ENCODE results near the gene CIZ1.
"Not testable (repeated sequence)": the region's sequence is repeated elsewhere in the genome, so short reads cannot be mapped to it uniquely, and the experiment has no call there.

CIZ1 gene

DNA sequence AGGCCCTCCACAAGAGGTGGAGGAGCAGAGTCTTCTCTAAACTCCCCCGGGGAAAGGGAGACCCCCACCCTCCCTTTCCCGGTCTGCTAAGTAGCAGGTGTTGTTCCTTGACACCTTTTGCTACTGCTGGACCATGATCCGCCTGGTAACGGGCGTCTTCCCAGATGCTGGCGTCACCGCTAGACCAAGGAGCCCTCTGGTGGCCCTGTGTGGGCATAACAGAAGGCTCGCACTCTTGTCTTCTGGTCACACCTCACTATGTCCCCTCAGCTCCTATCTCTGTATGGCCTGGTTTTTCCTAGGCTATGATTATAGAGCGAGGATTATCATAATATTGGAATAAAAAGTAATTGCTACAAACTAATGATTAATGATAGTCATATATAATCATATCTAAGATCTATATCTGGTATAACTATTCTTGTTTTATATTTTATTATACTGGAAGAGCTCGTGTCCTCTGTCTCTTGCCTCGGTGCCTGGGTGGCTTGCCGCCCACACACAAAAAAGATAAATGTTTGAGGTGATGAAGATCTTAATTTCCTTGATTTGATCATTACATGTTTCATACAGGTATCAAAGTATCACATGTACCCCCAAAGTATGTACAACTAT is 61.3 kb downstream of the CIZ1 start:
- H3K4me3 ChIP-seq (ENCODE audit: low read length, poor library complexity, severe bottlenecking); H4K20me1 ChIP-seq (ENCODE audit: insufficient read depth, low read length, poor library complexity, severe bottlenecking); H2AFZ ChIP-seq (ENCODE audit: low read length); H3F3A ChIP-seq (ENCODE audit: low read depth); H3K4me2 ChIP-seq (ENCODE audit: low read depth, low read length, poor library complexity, severe bottlenecking); H3K9ac ChIP-seq (ENCODE audit: low read depth, low read length, poor library complexity, severe bottlenecking); H3K27me3 ChIP-seq (ENCODE audit: insufficient read depth, low read length, poor library complexity, severe bottlenecking); H3K36me3 ChIP-seq (ENCODE audit: insufficient read depth, low read length); H3K9me2 ChIP-seq (replicated peaks; ENCODE audit: low read depth, low read length); H3K9me3 ChIP-seq (ENCODE audit: insufficient read depth, low read depth, low read length): not testable (repeated sequence)
- Histone ChIP-seq H3K79me2 (ENCODE audit: insufficient read depth, low read length) (peaks cover 23% of the 10 kb centered on the region), H3K4me1 (ENCODE audit: insufficient read depth, low read length, poor library complexity, severe bottlenecking) (peaks cover 21% of the 10 kb centered on the region)

GRCh38 chr9:128128836-128129590 is 62.4 kb downstream of the CIZ1 start:
- H3K79me2 ChIP-seq (ENCODE audit: insufficient read depth, low read length): peaks cover 32% of the 10 kb centered on the region
- no peaks in the 10 kb centered on the region for H3K9me3 ChIP-seq (ENCODE audit: insufficient read depth, low read depth, low read length)
- H3F3A ChIP-seq (ENCODE audit: low read depth): no peaks in the 10 kb centered on the region
- H3K9ac ChIP-seq (ENCODE audit: low read depth, low read length, poor library complexity, severe bottlenecking): peak overlapping the region; percentile 78
- H3K4me2 ChIP-seq (ENCODE audit: low read depth, low read length, poor library complexity, severe bottlenecking): peak overlapping the region; percentile 92
- H3K4me1 ChIP-seq (ENCODE audit: insufficient read depth, low read length, poor library complexity, severe bottlenecking): peaks cover 22% of the 10 kb centered on the region
- peaks cover 10% of the 10 kb centered on the region for H4K20me1 ChIP-seq (ENCODE audit: insufficient read depth, low read length, poor library complexity, severe bottlenecking)
- H3K27me3 ChIP-seq (ENCODE audit: insufficient read depth, low read length, poor library complexity, severe bottlenecking): no peaks in the 10 kb centered on the region
- peak overlapping the region; percentile 99 for H2AFZ ChIP-seq (ENCODE audit: low read length)
- no peaks in the 10 kb centered on the region for H3K36me3 ChIP-seq (ENCODE audit: insufficient read depth, low read length)
- TF ChIP-seq CTCF (conservative IDR thresholded peaks at IDR 0.05; ENCODE audit: low read length): no peak
- no peak for TF ChIP-seq EZH2phosphoT487 (IDR thresholded peaks at IDR 0.05; ENCODE audit: borderline replicate concordance)
- peak overlapping the region; percentile 83 for H3K4me3 ChIP-seq (ENCODE audit: low read length, poor library complexity, severe bottlenecking)
- H3K9me2 ChIP-seq (replicated peaks; ENCODE audit: low read depth, low read length): no peaks in the 10 kb centered on the region

DNA sequence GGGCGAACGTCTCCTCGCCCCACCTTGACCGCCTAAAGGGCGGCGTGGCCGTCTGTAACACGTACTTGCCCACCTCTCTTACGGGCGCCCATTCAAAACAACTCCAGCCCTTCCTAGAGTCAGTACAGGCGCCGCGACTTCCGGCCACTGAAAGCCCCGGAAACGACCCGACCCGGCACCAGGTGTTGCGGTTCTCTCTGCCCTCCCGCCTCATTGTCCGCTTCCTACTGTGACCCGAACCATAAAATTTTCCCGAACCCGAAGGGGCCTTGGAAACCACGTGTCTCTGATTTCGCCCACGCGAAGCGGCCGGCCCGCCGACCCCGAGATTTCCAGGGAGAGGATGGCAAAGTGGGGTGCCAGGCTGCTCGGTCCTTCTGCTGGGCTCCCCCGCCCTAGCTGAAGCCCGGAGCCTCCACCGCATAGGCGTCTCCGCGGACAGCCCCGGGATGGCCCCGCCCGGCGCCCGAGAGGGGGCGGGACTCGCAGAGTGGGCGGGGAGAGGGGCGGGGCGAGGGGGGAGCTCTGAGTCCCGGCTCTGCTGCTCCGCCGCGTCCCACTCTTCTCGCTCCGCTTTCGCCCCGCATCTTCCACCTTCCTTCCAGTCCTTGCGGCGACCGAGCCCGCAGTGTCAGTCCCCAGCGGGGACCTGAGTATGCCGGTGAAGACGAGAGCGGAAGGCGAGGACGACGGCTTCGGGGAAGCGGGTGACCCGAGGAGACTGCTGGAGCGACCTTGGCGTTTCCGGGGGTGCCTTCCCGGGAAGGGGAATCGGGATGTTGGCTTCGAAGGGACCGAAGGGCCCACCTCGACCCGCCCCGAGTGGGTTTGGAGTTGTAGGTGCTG is 63.2 kb downstream of the CIZ1 start:
- H3K9me2 ChIP-seq (replicated peaks; ENCODE audit: low read depth, low read length): no peaks in the 10 kb centered on the region
- H3K4me3 ChIP-seq (ENCODE audit: low read length, poor library complexity, severe bottlenecking): peak overlapping the region; percentile 83
- no peaks in the 10 kb centered on the region for H3K36me3 ChIP-seq (ENCODE audit: insufficient read depth, low read length)
- TF ChIP-seq CTCF (conservative IDR thresholded peaks at IDR 0.05; ENCODE audit: low read length) (no peak), EZH2phosphoT487 (IDR thresholded peaks at IDR 0.05; ENCODE audit: borderline replicate concordance) (no peak)
- no peaks in the 10 kb centered on the region for H3K27me3 ChIP-seq (ENCODE audit: insufficient read depth, low read length, poor library complexity, severe bottlenecking)
- peak overlapping the region; percentile 92 for H3K4me2 ChIP-seq (ENCODE audit: low read depth, low read length, poor library complexity, severe bottlenecking)
- no peaks in the 10 kb centered on the region for H3F3A ChIP-seq (ENCODE audit: low read depth)
- peaks cover 32% of the 10 kb centered on the region for H3K79me2 ChIP-seq (ENCODE audit: insufficient read depth, low read length)
- peaks cover 22% of the 10 kb centered on the region for H3K4me1 ChIP-seq (ENCODE audit: insufficient read depth, low read length, poor library complexity, severe bottlenecking)
- no peaks in the 10 kb centered on the region for H3K9me3 ChIP-seq (ENCODE audit: insufficient read depth, low read depth, low read length)
- H2AFZ ChIP-seq (ENCODE audit: low read length): peak overlapping the region; percentile 99
- H3K9ac ChIP-seq (ENCODE audit: low read depth, low read length, poor library complexity, severe bottlenecking): peak overlapping the region; percentile 78
- H4K20me1 ChIP-seq (ENCODE audit: insufficient read depth, low read length, poor library complexity, severe bottlenecking): peaks cover 10% of the 10 kb centered on the region
